Measurements from ENCODE around the gene HDDC2.

DNA sequence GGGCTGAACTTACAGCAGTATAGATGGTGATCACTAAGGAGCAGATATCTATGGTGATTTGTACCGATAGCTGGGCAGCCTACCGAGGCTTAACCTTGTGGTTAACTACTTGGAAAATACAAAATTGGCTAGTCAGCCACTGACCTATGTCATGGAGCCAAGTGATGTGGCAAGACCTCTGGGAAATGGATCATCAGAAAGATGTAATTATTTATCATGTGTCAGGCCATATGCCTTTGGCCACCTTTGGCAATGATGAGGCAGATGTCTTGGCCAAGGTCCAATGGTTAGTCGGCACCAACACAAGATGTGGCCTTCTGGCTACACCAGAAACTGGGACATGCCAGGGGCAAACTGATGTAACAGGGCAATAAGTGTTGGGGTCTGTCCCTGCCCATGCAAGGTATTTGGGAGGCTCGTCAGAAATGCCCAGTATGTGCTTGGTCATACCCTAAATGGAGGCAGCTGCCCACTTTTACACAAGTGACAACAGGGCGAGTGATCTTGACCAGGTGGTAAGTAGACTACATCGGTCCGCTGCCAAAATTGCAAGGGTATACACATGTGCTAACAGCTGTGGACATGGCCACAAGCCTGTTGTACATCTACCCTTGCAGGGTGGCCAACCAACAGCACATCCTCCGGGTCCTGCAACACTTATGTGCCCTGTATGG is 30.1 kb downstream of the HDDC2 start:
- TF ChIP-seq POLR2A (IDR thresholded peaks at IDR 0.05) = no peak
- TF ChIP-seq, protein P1, sequence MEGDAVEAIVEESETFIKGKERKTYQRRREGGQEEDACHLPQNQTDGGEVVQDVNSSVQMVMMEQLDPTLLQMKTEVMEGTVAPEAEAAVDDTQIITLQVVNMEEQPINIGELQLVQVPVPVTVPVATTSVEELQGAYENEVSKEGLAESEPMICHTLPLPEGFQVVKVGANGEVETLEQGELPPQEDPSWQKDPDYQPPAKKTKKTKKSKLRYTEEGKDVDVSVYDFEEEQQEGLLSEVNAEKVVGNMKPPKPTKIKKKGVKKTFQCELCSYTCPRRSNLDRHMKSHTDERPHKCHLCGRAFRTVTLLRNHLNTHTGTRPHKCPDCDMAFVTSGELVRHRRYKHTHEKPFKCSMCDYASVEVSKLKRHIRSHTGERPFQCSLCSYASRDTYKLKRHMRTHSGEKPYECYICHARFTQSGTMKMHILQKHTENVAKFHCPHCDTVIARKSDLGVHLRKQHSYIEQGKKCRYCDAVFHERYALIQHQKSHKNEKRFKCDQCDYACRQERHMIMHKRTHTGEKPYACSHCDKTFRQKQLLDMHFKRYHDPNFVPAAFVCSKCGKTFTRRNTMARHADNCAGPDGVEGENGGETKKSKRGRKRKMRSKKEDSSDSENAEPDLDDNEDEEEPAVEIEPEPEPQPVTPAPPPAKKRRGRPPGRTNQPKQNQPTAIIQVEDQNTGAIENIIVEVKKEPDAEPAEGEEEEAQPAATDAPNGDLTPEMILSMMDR (IDR thresholded peaks at IDR 0.05) = no peak

Measured in body of pancreas (tissue), 4 donors.